Retina (tissue), 1 donor: ENCODE data around the gene MFSD2A.
"Not testable (repeated sequence)": the region's sequence is repeated elsewhere in the genome, so short reads cannot be mapped to it uniquely, and the experiment has no call there.

ENCODE experiments used
- DNase-seq: peaks from one replicate; pipeline ENCODE4 v3.0.0-alpha.2; 2016

MFSD2A gene

GRCh38 chr1:39954870-39955546, at the start of gene MFSD2A:
MFSD2A (plus strand) TSS chr1:39955145; CDS start chr1:39955293, 148 bp downstream.
- DNase-seq = peak; percentile 83

GRCh38 chr1:39905172-39905571, 49.8 kb upstream of the MFSD2A start:
- no peak for DNase-seq

DNA sequence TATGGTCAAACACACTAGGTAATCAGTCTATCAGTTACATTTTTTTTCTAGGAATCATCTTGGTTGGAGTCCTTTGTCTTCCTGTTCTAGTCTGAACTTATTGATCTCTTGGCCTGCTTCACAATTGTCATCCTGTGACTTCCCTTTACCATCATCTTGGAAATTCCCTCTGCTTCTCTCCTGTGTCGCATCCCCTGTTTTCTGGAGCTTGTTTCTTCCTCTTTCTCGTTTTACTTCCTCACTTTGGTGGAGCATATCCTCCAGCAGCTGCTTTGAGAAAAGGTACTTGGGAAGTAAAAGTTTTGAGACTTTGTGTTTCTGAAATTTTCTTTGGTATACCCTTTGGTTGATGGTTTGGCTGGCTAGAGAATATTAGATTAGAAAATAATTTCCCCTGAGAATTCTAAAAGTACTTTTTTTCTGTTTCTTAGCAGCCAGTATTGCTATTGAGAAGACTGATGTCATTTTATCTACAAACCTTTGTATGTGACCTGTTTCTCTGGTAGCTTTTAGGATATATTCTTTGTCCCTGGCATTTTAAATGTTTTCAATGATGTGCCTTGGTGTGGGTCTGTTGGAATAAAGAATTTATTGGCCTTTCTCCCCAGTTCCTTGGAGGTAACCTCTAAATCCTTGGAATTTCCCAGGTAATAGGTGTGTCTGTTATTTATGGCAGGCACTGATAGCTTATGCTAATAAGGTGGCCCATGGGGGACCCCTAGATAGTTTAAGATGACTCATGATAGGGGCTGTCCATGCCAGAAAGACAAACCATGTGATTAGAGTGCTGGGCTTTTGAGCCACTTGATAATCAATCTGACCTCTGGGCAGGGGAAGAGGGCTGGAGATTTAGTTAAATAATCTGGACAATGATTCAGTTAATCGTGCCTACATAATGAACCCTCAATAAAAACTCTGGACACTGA, 47.2 kb upstream of the MFSD2A start:
- no peak for DNase-seq

GRCh38 chr1:39908534-39908933, 46.4 kb upstream of the MFSD2A start:
- DNase-seq = no peak

GRCh38 chr1:39910263-39910662, 44.7 kb upstream of the MFSD2A start:
- no peak for DNase-seq

GRCh38 chr1:39913136-39913535, 41.8 kb upstream of the MFSD2A start:
- DNase-seq = not testable (repeated sequence)

DNA sequence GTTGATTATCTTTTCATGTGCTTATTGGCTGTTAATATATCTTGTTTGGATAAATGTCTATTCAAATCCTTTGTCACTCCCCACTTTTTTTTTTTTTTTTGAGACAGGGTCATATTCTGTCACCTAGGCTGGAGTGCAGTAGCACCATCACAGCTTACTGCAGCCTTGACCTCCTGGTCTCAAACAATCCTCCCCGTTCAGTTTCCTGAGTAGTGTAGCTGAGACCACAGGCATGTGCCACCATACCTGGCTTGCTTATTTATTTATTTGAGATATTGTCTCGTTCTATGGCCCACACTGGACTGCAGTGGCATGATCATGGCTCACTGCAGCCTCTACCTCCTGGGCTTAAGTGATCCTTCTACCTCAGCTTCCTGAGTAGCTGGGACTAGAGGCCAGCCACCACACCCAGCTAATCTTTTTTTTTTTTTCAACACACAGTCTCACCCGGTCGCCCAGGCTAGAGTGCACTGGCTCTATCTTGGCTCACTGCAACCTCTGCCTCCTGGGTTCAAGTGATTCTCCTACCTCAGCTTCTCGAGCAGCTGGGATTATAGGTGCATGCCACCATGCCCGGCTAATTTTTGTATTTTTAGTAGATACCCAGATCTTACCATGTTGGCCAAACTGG, 39.3 kb upstream of the MFSD2A start:
- DNase-seq = no peak

- DNase-seq = no peak
Observed at GRCh38 chr1:39917825-39918224, 37.1 kb upstream of the MFSD2A start.

DNA sequence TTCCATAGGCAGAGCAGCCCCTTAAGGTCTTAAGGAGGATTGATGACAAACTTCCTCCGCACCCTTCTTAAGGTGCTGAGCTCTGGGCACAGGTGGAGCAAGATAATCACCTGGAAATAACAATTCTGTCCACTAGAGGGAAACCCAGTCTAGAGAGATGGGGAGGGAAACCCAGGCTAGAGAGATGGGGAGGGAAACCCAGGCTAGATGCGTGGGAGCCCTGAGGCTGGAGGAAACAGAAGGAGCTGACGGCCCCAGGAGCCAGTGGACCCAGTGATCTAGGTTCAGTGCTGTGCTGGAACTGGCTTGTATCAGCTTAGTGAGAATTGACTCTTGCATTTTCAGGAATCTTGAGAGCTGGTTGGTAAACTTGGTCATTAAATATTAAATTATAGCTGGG, 35.4 kb upstream of the MFSD2A start:
- peak; percentile 25 for DNase-seq

GRCh38 chr1:39922251-39922688, 32.7 kb upstream of the MFSD2A start:
- DNase-seq = peak; percentile 43

DNA sequence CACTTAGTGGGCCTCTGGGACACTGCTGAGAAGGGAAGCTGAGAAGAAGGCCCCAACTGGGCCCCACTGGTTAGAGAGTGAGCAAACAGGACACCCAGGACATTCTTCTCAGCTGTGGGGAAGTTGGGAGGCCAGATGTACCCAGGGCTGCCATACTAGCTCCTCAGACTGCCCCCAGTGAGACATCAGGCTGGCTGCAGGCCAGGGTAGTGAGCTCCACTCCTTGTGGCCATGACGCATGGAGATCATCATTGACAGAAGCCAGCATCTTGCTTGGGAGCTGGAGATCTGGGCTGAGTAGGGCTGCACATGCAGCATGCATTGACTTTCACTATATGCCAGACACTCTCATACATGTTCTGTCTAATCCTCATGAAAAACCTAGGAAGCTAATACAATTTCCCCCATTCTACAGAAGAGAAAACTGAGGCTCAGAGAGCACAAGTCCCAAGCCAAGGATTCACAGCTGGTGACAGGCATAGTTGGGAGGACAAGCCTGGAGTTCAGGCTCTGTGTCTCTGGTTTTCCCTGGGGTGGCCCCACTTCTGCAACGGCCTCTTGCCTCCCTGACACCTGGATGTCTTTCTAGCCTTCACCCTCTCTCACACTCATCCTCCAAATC, 29.1 kb upstream of the MFSD2A start:
- no peak for DNase-seq

GRCh38 chr1:39926343-39926793, 28.6 kb upstream of the MFSD2A start:
- DNase-seq = peak; percentile 7

DNA sequence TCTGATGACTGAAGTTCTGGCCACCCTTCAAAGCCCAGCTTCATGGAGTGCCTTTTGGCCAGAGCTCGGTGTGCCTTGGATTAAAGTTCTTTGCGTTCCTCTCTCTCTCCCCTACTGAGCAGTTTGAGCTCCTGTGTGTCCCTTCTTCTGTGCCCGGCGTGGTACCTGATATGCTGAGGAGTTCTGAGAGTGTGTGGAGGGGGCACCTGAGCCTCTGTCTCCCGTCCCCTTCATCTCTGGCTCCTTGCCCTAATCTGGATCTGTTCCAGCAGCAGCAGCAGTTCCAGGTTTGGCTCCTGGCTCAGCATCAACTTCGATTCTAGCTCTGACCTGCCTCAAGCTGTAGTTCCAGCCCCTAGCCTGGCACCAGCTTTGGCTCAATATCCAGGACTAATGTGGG, 28.1 kb upstream of the MFSD2A start:
- no peak for DNase-seq

GRCh38 chr1:39927538-39927937, 27.4 kb upstream of the MFSD2A start:
- DNase-seq = no peak

GRCh38 chr1:39928809-39929587, 25.9 kb upstream of the MFSD2A start:
- no peak for DNase-seq

- no peak for DNase-seq
Observed at GRCh38 chr1:39933956-39934941, 20.7 kb upstream of the MFSD2A start.

- no peak for DNase-seq
Observed at GRCh38 chr1:39936724-39937491, 18.0 kb upstream of the MFSD2A start.

DNA sequence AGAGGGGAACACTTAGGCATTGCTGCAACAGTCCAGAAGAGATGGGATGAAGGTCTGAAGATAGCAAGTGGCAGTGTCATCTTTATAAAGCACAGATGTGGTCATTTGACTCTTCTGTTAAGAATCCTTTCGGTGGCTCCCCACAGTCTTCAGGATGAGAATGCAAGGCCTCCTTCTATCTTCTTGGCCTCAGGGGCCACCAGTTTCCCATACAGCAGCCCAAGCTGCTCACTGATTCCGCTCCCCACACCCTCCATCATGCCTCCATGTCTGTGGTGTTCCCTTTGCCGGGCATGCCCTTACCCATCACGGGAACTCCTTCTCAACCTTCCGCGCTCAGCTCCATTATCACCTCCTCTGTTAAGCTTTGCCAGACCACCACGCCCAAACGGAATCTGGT, 16.1 kb upstream of the MFSD2A start:
- DNase-seq = no peak

GRCh38 chr1:39940253-39940652, 14.7 kb upstream of the MFSD2A start:
- DNase-seq = no peak
